ENCODE data around the gene STIP1. TPM values are rescaled to one million over a fixed set of nuclear protein-coding genes. Genes with fewer than 3 reads are reported as not detected.

Gene STIP1
- total and polyA plus RNA-seq, 2 of the 4 experiments (the other 2 are of a cell fraction), result 201 to 489 TPM

GRCh38 chr11:64204464-64204989 is 18.6 kb downstream of the STIP1 start (continued):
- TF ChIP-seq CTCF (conservative IDR thresholded peaks at IDR 0.05; ENCODE audit: low read depth, low read length), result peak; percentile 96
